Measurements from ENCODE around the gene SELE.
"Not testable (repeated sequence)": the region's sequence is repeated elsewhere in the genome, so short reads cannot be mapped to it uniquely, and the experiment has no call there.

Gene SELE

GRCh38 chr1:169697755-169698154 is 36.1 kb downstream of the SELE start:
- Histone ChIP-seq H3K9ac (ENCODE audit: low read length) (no peak overlapping the region), H3K9me3 (ENCODE audit: control insufficient read depth, low read length) (no peaks in the 10 kb centered on the region), H3K4me1 (ENCODE audit: control insufficient read depth, insufficient read depth, low read length) (no peaks in the 10 kb centered on the region), H3K36me3 (ENCODE audit: control insufficient read depth, insufficient read depth, low read length, severe bottlenecking) (no peaks in the 10 kb centered on the region), H3K4me3 (ENCODE audit: low read length) (no peak overlapping the region), H3K27me3 (replicated peaks; ENCODE audit: control insufficient read depth, insufficient read depth, low read length) (peaks cover 11% of the 10 kb centered on the region)
- DNase-seq (ENCODE audit: low read depth), result no peak

GRCh38 chr1:169696273-169697100 is 37.4 kb downstream of the SELE start:
- Histone ChIP-seq H3K36me3 (ENCODE audit: control insufficient read depth, insufficient read depth, low read length, severe bottlenecking) (no peaks in the 10 kb centered on the region), H3K9me3 (ENCODE audit: control insufficient read depth, low read length) (no peaks in the 10 kb centered on the region), H3K4me3 (ENCODE audit: low read length) (no peak overlapping the region), H3K4me1 (ENCODE audit: control insufficient read depth, insufficient read depth, low read length) (no peaks in the 10 kb centered on the region), H3K27me3 (replicated peaks; ENCODE audit: control insufficient read depth, insufficient read depth, low read length) (peaks cover 7% of the 10 kb centered on the region), H3K9ac (ENCODE audit: low read length) (no peak overlapping the region)
- no peak for DNase-seq (ENCODE audit: low read depth)

GRCh38 chr1:169694304-169695075 is 39.4 kb downstream of the SELE start:
- no peaks in the 10 kb centered on the region for H3K4me1 ChIP-seq (ENCODE audit: control insufficient read depth, insufficient read depth, low read length)
- H3K9me3 ChIP-seq (ENCODE audit: control insufficient read depth, low read length), result no peaks in the 10 kb centered on the region
- H3K36me3 ChIP-seq (ENCODE audit: control insufficient read depth, insufficient read depth, low read length, severe bottlenecking), result no peaks in the 10 kb centered on the region
- no peak for DNase-seq (ENCODE audit: low read depth)
- H3K9ac ChIP-seq (ENCODE audit: low read length), result no peak overlapping the region
- peaks cover 7% of the 10 kb centered on the region for H3K27me3 ChIP-seq (replicated peaks; ENCODE audit: control insufficient read depth, insufficient read depth, low read length)
- H3K4me3 ChIP-seq (ENCODE audit: low read length), result no peak overlapping the region

DNA sequence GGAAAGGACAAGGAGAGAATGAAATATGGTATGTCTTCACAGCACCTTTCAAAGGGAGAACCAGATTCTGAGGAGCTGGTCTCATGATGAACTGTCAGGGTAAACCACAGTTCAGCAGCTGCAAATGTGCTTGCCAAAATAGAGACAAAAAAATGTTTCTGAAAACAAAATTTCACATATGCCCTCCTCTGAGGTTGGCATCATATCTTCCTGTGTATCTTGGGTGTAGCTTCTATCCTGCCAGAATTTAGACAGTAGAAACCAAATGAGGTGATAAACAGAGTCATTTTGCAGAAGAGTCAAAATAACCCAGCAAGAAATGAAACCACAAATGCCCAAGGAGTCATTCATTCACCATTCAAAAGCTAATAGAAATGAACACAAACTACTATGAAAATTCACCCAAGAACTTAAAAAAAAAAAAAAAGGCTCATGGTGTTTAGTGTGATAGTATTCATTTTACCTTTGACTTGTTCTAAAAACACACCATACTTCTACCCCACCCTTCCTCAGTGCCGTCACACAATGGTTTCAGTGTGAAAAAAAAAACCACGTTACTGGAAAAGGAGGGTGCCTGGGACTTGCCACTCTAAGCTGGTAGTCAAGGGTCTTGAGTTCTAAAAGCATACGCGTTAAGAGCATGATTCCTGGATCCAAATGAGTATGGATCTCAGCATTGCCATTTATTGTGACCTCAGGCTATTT is 41.0 kb downstream of the SELE start:
- Histone ChIP-seq H3K9me3 (ENCODE audit: control insufficient read depth, low read length) (no peaks in the 10 kb centered on the region), H3K27me3 (replicated peaks; ENCODE audit: control insufficient read depth, insufficient read depth, low read length) (peaks cover 7% of the 10 kb centered on the region), H3K36me3 (ENCODE audit: control insufficient read depth, insufficient read depth, low read length, severe bottlenecking) (no peaks in the 10 kb centered on the region), H3K9ac (ENCODE audit: low read length) (no peak overlapping the region), H3K4me3 (ENCODE audit: low read length) (no peak overlapping the region), H3K4me1 (ENCODE audit: control insufficient read depth, insufficient read depth, low read length) (no peaks in the 10 kb centered on the region)
- DNase-seq (ENCODE audit: low read depth), result no peak

DNA sequence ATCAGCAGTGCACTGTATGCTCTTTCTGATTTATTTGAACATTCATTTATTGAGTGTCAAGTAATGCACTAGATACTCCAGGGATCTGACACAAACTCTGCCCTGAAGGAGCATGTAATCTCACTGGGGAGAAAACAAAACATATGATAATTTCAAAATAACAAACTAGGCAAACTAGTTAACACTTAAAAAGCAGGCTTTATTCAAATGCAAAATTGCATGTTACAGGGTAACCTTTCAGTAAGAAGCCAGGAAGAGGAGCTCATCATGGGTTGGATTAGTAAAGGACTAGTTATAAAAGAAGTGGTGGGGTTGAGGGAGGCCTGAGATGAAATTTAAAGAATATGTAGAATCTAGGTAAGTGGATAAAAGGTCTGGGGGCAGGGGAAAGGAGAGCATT is 43.4 kb downstream of the SELE start:
- Histone ChIP-seq H3K4me3 (ENCODE audit: low read length) (no peak overlapping the region), H3K9me3 (ENCODE audit: control insufficient read depth, low read length) (no peaks in the 10 kb centered on the region)
- no peak for DNase-seq (ENCODE audit: low read depth)

DNA sequence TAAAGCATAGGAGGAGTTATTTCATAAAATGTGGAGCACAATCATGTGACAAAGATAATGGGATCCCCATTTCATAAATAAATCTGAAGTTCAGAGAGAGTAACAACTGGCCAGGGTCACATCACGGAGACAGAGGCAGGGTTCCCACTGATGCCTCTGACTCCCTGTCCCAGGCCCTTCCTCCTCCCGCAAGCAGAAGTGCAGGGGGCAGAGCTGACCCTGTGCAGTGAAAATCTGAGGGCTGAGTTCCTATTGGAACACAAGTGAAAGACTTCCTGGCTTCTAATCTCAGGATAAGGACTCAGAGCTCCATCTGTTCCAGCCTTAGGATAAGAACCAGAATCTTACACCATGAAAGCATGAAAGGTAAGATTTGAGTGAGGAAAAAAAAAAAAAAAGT is 44.5 kb downstream of the SELE start:
- H3K4me1 ChIP-seq (ENCODE audit: control insufficient read depth, insufficient read depth, low read length), result no peaks in the 10 kb centered on the region
- no peaks in the 10 kb centered on the region for H3K9me3 ChIP-seq (ENCODE audit: control insufficient read depth, low read length)
- no peaks in the 10 kb centered on the region for H3K36me3 ChIP-seq (ENCODE audit: control insufficient read depth, insufficient read depth, low read length, severe bottlenecking)
- no peaks in the 10 kb centered on the region for H3K27me3 ChIP-seq (replicated peaks; ENCODE audit: control insufficient read depth, insufficient read depth, low read length)
- no peak overlapping the region for H3K9ac ChIP-seq (ENCODE audit: low read length)
- DNase-seq (ENCODE audit: low read depth), result no peak
- H3K4me3 ChIP-seq (ENCODE audit: low read length), result no peak overlapping the region

More for the DNA sequence above, 43.4 kb downstream of the SELE start:
- H3K27me3 ChIP-seq (replicated peaks; ENCODE audit: control insufficient read depth, insufficient read depth, low read length), result peaks cover 7% of the 10 kb centered on the region
- H3K4me1 ChIP-seq (ENCODE audit: control insufficient read depth, insufficient read depth, low read length), result no peaks in the 10 kb centered on the region
- H3K9ac ChIP-seq (ENCODE audit: low read length), result no peak overlapping the region
- H3K36me3 ChIP-seq (ENCODE audit: control insufficient read depth, insufficient read depth, low read length, severe bottlenecking), result no peaks in the 10 kb centered on the region

DNA sequence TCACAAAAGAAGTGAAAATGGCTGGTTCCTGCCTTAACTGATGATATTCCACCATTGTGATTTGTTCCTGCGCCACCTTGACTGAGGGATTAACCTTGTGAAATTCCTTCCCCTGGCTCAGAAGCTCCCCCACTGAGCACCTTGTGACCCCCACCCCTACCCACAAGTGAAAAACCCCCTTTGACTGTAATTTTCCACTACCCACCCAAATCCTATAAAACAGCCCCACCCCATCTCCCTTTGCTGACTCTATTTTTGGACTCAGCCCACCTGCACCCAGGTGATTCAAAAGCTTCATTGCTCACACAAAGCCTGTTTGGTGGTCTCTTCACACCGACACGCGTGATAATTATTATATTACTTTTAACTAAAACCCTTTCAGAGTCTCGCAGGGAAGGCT is 45.5 kb downstream of the SELE start:
- H3K9me3 ChIP-seq (ENCODE audit: control insufficient read depth, low read length); H3K4me3 ChIP-seq (ENCODE audit: low read length); DNase-seq (ENCODE audit: low read depth); H3K27me3 ChIP-seq (replicated peaks; ENCODE audit: control insufficient read depth, insufficient read depth, low read length); H3K9ac ChIP-seq (ENCODE audit: low read length); H3K4me1 ChIP-seq (ENCODE audit: control insufficient read depth, insufficient read depth, low read length); H3K36me3 ChIP-seq (ENCODE audit: control insufficient read depth, insufficient read depth, low read length, severe bottlenecking): not testable (repeated sequence)

DNA sequence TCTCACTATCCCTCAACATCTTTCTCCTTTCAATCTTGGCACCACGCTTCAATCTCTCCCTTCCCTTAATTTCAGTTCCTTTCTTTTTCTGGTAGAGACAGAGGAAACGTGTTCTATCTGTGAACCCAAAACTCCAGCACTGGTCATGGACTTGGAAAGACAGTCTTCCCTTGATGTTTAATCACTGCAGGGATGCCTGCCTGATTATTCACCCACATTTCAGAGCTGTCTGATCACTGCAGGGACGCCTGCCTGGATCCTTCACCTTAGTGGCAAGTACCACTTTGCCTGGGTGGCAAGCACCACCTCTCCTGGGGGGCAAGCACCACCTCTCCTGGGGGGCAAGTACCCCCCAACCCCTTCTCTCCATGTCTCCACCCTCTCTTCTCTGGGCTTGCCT is 50.2 kb downstream of the SELE start:
- no peak for DNase-seq (ENCODE audit: low read depth)
- peaks cover 8% of the 10 kb centered on the region for H3K27me3 ChIP-seq (replicated peaks; ENCODE audit: control insufficient read depth, insufficient read depth, low read length)
- no peaks in the 10 kb centered on the region for H3K36me3 ChIP-seq (ENCODE audit: control insufficient read depth, insufficient read depth, low read length, severe bottlenecking)
- no peaks in the 10 kb centered on the region for H3K9me3 ChIP-seq (ENCODE audit: control insufficient read depth, low read length)
- no peak overlapping the region for H3K9ac ChIP-seq (ENCODE audit: low read length)
- H3K4me3 ChIP-seq (ENCODE audit: low read length), result no peak overlapping the region
- H3K4me1 ChIP-seq (ENCODE audit: control insufficient read depth, insufficient read depth, low read length), result no peaks in the 10 kb centered on the region

- H3K27me3 ChIP-seq (replicated peaks; ENCODE audit: control insufficient read depth, insufficient read depth, low read length); H3K9me3 ChIP-seq (ENCODE audit: control insufficient read depth, low read length); H3K9ac ChIP-seq (ENCODE audit: low read length); H3K4me3 ChIP-seq (ENCODE audit: low read length); DNase-seq (ENCODE audit: low read depth); H3K36me3 ChIP-seq (ENCODE audit: control insufficient read depth, insufficient read depth, low read length, severe bottlenecking); H3K4me1 ChIP-seq (ENCODE audit: control insufficient read depth, insufficient read depth, low read length): not testable (repeated sequence)
These were observed 50.7 kb downstream of the SELE start for GRCh38 chr1:169683168-169683567.

GRCh38 chr1:169682071-169682470 is 51.8 kb downstream of the SELE start:
- Histone ChIP-seq H3K9me3 (ENCODE audit: control insufficient read depth, low read length) (no peaks in the 10 kb centered on the region), H3K9ac (ENCODE audit: low read length) (no peak overlapping the region), H3K36me3 (ENCODE audit: control insufficient read depth, insufficient read depth, low read length, severe bottlenecking) (no peaks in the 10 kb centered on the region), H3K4me1 (ENCODE audit: control insufficient read depth, insufficient read depth, low read length) (no peaks in the 10 kb centered on the region), H3K4me3 (ENCODE audit: low read length) (no peak overlapping the region), H3K27me3 (replicated peaks; ENCODE audit: control insufficient read depth, insufficient read depth, low read length) (peaks cover 8% of the 10 kb centered on the region)
- no peak for DNase-seq (ENCODE audit: low read depth)

DNA sequence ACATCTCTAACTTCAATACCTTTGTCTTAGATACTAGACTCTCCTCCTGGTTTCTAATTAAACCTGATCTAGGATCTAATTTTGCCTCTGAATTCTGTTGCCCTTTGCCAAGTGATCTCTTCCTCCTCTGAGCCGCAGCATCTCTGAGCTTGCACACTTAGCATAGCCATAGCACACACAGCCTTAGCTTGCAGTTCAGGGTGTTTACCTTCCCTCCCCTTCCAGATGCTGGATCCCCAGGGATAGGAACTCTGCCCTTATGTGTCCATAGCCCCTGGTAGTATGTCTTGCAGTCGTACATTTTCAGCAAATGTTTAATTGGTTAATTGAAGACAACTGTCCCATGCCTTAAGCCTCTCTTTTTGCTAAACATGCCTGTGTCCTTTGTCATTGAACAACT is 52.7 kb downstream of the SELE start:
- Histone ChIP-seq H3K4me1 (ENCODE audit: control insufficient read depth, insufficient read depth, low read length) (no peaks in the 10 kb centered on the region), H3K9ac (ENCODE audit: low read length) (no peak overlapping the region), H3K36me3 (ENCODE audit: control insufficient read depth, insufficient read depth, low read length, severe bottlenecking) (no peaks in the 10 kb centered on the region), H3K9me3 (ENCODE audit: control insufficient read depth, low read length) (no peaks in the 10 kb centered on the region), H3K27me3 (replicated peaks; ENCODE audit: control insufficient read depth, insufficient read depth, low read length) (peaks cover 8% of the 10 kb centered on the region), H3K4me3 (ENCODE audit: low read length) (no peak overlapping the region)
- DNase-seq (ENCODE audit: low read depth), result no peak
